ENCODE measurements around the gene FOXM1. TPM values are rescaled to one million over a fixed set of nuclear protein-coding genes. Genes with fewer than 3 reads are reported as not detected.

FOXM1 gene
- total and polyA plus RNA-seq, 10 of the 15 experiments (the other 5 are each of a cell fraction or from before 2014, with no cell fraction given): 15.1 to 63.2 (median 34.2) TPM

- TF ChIP-seq MYC (IDR thresholded peaks at IDR 0.05; ENCODE audit: insufficient read depth, insufficient read length, insufficient replicate concordance, low read length, severe bottlenecking): no peak
These were observed 48.5 kb upstream of the FOXM1 start (continued) for GRCh38 chr12:2925322-2925995.

- intact Hi-C loops (cut with micrococcal nuclease; ENCODE audit: unreplicated experiment): no loop called here
- H3K4me3 ChIP-seq: no peak overlapping the region
- BruUV-seq (replicated peaks): no TSS peak
- no peak for ATAC-seq
- peaks cover 0 to 2% of the 10 kb centered on the region in 2 experiments; a peak in 1 of 4 replicates for H3K36me3 ChIP-seq (ENCODE audit: control insufficient read depth in 2 of 2, insufficient read depth in 2 of 2, low read length in 1 of 2)
- H3K9me3 ChIP-seq (replicated peaks; ENCODE audit: control insufficient read depth, insufficient read depth, low read length): no peaks in the 10 kb centered on the region
- ChIA-PET SMC1A (ENCODE audit: uncharacterized antibody, unreplicated experiment) (interaction anchor here (0.6 kb wide), 2 partner anchors 24 to 1979 kb away, joined by 3 read pairs; no protein-coding TSS in a partner anchor), POLR2A (no interaction called here), RAD21 (ENCODE audit: unreplicated experiment) (no interaction called here), CTCF (interaction anchor here (1.4 kb wide), 1 partner anchor 14 kb away, joined by 3 read pairs; no protein-coding TSS in a partner anchor)
- no peaks in the 10 kb centered on the region for H3K79me2 ChIP-seq (ENCODE audit: control insufficient read depth, insufficient read depth, low read length)
- H3K9ac ChIP-seq (ENCODE audit: control insufficient read depth, insufficient read depth, low read length): no peak overlapping the region
- in situ Hi-C loops (cut with MboI): no loop called here
- H3K4me2 ChIP-seq (ENCODE audit: control insufficient read depth, insufficient read depth): no peak overlapping the region
- H3K27ac ChIP-seq (ENCODE audit: control insufficient read depth, insufficient read depth): no peak overlapping the region
- no peak for FAIRE-seq
- H3K4me1 ChIP-seq (ENCODE audit: control insufficient read depth, insufficient read depth, low read length): no peaks in the 10 kb centered on the region
- no peak overlapping the region for H2AFZ ChIP-seq (ENCODE audit: control insufficient read depth, low read depth, low read length)
- no peak for DNase-seq (ENCODE audit: low read depth, low spot score)
- 94% methylated on average over 3 of the region's 3 CpGs for WGBS (ENCODE audit: insufficient coverage, insufficient replicate concordance, low lambda C conversion rate, missing lambda C conversion rate)
- no peak for TF ChIP-seq KDM1A (IDR thresholded peaks at IDR 0.05; ENCODE audit: borderline replicate concordance)
- TF ChIP-seq ZNF274 (IDR thresholded peaks at IDR 0.05; ENCODE audit: insufficient read depth, insufficient read length): no peak
- no peak for TF ChIP-seq RCOR1 (conservative IDR thresholded peaks at IDR 0.05; ENCODE audit: low read depth, low read length)
- TF ChIP-seq RBBP5 (conservative IDR thresholded peaks at IDR 0.05): no peak
- TF ChIP-seq SRF (IDR thresholded peaks at IDR 0.05; ENCODE audit: low read depth in 2 of 2, low read length in 2 of 2): no peak
- TF ChIP-seq RUNX3 (IDR thresholded peaks at IDR 0.05; ENCODE audit: low read length): no peak
- TF ChIP-seq BACH1 (IDR thresholded peaks at IDR 0.05; ENCODE audit: borderline replicate concordance): no peak
- no peak for TF ChIP-seq ZNF217 (IDR thresholded peaks at IDR 0.05)
- TF ChIP-seq ESRRA (IDR thresholded peaks at IDR 0.05; ENCODE audit: low read length): no peak
- no peak for TF ChIP-seq PML (IDR thresholded peaks at IDR 0.05; ENCODE audit: low read length)
- TF ChIP-seq NR2C1 (IDR thresholded peaks at IDR 0.05): no peak
- no peak for TF ChIP-seq MEF2A (IDR thresholded peaks at IDR 0.05; ENCODE audit: insufficient read depth, low read depth, low read length)
- TF ChIP-seq ZNF622 (IDR thresholded peaks at IDR 0.05): no peak
- no peak for TF ChIP-seq PKNOX1 (IDR thresholded peaks at IDR 0.05)
- TF ChIP-seq FOXM1 (IDR thresholded peaks at IDR 0.05; ENCODE audit: low read depth, low read length): no peak
- TF ChIP-seq POLR2AphosphoS2 (IDR thresholded peaks at IDR 0.05; ENCODE audit: low read depth, low read length): no peak
- no peak for TF ChIP-seq ELK1 (IDR thresholded peaks at IDR 0.05; ENCODE audit: low read depth, low read length)
- TF ChIP-seq NFXL1 (IDR thresholded peaks at IDR 0.05; ENCODE audit: borderline replicate concordance): no peak
- no peaks in the 10 kb centered on the region for H3K27me3 ChIP-seq (replicated peaks in 1 of 2; ENCODE audit: control insufficient read depth in 2 of 2, insufficient read depth in 2 of 2, low read length in 1 of 2)
- no peaks in the 10 kb centered on the region for H4K20me1 ChIP-seq (ENCODE audit: control insufficient read depth, insufficient read depth)
These were observed 47.0 kb upstream of the FOXM1 start for GRCh38 chr12:2924019-2924418.

Measured in GM12878 (cell line).